Inflammatory macrophage treated with lipopolysaccharide for 4 hours (primary cell): ENCODE data around the gene ADGRF3.
"Not testable (repeated sequence)": the region's sequence is repeated elsewhere in the genome, so short reads cannot be mapped to it uniquely, and the experiment has no call there.

Source experiments
- DNase-seq: peaks from one replicate; pipeline ENCODE4 v3.0.0-alpha.2; 2020

The ADGRF3 gene

DNA sequence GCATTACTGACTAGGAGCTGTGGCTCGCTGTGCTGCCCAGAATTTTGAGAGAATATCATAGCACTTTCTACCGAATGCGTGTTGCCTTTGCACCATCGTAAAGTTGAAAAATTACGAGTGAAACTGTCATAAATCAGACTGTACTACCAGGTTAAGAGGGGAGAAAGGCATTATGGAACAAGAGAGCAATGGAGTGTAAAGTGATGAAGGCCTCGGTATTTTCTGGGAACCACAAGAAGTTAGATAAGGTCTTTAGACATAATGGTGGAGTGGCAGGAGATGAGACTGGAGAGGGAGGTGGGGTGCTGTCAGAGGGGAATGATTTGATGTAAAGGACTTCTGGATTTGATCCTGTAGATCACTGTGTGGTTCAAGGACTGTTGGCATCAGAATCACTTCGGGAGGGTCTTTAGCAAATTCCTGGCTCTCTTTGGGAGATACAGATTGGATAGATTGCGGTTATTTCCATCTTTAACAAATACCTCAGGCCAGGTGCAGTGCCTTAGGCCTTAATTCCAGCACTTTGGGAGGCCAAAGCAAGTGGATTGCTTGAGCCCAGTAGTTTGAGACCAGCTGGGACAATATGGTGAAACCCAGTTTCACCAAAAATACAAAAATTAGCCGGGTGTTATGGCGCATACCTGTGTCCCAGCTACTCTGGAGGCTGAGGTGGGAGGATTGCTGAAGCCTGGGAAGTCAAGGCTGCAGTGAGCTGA lies 4.9 kb upstream of the ADGRF3 start:
- no peak for DNase-seq

DNA sequence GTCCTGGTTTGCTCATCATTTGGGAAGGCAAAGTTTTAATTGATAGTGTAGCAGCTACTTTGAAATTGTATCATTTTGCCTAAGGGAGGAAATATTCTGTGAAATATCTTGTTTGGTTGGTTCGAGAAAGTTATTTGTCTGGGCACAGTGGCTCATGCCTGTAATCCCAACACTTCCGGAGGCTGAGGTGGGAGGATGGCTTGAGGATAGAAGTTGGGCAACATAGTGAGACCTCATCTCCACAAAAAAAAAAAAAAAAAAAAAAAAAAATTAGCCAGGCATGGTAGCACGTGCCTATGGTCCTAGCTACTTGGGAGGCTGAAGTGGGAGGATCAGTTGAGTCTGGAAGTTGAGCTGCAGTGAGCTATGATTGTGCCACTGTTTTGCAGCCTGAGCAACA lies 3.1 kb upstream of the ADGRF3 start:
- DNase-seq = no peak

DNA sequence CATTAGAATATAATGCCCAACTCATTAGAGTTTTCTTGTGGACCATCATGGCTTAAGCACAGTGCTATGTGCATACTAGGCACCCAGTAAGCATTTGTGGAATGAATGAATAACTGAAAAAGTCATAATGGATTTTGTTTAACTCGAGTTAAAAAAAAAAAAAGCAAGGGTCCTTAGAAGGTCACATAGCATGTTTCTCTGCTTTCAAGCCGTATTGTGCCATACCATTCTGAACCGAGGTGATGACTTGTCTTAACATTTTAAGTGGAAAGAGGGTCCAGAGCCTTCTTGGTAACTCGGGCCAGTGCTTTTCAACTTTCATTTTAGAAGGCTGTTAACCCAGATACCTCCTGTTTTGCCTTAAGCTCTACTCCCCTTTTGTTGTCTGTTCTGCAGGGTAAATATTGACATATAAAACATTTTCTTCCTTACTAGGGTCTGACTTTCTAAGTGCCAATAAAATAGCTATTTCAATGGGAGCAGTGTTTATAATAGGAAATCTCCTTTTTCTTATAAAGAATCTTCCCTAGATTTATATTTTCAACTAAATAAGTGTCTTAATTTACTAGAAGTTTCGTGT lies 787 bp upstream of the ADGRF3 start:
- DNase-seq = no peak

DNA sequence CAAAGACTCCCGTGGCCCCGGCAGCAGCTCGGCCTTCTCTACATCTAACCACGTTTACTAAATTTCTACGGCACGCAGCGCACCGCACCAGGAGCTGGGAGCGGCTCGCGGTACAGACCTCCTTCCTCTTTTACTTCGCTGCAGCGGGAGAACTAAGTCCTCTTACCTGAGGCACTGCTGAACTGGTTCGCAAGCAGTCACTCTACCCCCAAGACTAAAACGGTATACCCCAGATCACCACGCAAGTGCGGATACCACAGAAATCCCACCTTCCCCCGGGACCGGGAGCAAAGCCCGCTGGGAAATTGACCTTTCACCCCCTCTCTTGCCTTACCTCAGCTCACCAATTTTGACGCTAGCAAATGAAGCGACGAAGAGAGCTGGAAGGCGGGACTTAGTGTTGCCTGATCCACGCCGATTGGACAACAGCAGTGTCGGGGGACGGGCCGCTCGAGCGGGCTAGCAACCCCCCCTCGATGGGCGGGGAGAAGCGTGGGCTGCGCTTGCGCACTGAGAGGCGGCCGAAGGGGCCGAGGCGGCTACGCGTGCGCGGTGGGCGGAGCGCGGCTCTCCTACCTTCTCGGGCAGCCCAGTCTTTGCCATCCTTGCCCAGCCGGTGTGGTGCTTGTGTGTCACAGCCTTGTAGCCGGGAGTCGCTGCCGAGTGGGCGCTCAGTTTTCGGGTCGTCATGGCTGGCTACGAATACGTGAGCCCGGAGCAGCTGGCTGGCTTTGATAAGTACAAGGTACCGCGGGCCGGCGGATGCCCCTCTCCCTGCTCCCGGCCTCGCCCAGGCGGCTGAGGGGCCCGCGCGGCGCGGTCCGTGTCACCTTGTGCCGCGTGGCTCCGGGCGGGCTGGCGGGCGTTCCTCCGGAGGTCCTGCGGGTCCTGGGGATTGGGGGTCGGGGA lies 790 bp downstream of the ADGRF3 start, which contains the start of gene SELENOI:
SELENOI (plus strand) TSS at position 599 of the 909 bp plus-strand sequence; CDS start at position 689, 90 bp downstream.
- DNase-seq = peak; percentile 99

DNA sequence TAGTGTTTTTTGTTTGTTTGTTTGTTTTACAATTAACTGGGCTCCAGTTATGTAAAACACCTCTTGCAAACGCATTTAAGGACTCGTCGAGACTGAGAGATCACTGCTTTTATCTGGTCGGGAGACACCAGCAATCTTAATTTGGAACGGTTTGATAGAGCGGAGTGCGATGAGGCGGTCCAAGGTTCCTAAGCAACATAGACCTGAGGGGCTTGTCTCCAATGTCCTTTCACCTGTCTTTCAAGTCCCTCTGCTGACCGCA lies 1.4 kb downstream of the ADGRF3 start:
- no peak for DNase-seq

DNA sequence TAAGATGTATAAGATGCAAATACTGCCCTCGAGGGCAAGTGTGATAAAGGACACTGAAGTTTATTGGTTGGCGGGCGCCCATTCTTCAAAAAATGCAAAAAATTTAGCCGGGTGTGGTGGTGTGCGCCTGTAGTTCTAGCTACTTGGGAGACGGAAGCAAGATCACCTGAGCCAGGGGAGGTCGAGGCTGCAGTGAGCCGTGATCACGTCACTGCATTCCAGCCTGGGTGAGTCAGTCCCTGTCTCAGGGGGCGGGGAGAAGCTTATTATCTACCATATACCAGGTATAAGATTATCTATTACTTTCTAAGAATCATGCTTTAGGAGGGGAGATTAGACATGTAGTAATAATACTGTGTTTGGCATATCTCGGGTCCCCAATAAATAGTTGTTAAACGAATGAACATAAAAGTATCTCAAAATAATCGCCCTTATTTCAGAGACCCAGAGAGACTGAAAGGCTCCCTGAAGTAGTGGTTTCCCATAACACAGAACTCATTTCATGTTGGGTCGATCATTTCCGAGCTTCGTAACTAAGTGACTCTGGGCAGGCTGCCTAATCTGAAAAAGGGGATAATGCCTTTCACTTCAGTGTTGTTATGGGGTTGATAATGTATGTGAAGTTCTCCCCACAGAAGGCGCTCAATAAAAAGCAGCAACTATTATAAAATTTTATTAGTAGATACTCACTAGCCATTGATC lies 1.9 kb downstream of the ADGRF3 start:
- DNase-seq = no peak

DNA sequence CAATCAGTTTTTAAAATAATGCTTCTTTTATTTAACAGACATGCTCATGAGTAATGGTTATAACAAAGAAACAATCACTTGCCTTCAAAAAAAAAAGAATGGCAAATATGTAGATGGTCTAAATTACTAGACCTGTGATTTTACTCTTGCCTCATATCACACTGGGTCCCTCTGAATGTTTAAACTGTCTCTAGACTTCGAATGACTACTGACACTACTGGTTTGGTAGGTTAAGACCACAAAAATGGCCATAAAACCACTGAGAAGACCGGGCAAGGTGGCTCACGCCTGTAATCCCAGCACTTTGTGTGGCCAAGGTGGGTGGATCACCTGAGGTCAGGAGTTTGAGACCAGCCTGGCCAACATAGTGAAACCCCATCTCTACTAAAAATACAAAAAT lies 5.8 kb downstream of the ADGRF3 start:
- DNase-seq = no peak

DNA sequence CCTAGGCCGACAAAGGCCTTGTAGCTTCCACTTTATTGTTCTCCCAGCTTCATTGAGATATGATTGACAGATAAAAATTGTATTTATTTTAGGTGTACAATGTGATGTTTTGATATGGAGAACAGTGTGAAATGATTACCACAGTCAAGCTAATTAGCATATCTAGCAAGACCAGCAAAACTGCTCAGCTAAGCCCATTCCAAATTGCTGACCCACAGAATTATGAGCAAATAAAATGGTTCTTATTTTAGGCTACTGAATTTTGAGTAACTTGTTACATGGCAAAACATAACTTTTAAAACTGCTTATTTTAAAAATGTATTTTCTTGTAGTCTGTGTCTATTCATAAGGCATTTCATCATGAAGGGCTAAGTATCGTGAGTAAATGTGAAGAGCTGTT lies 9.3 kb downstream of the ADGRF3 start:
- DNase-seq = no peak

DNA sequence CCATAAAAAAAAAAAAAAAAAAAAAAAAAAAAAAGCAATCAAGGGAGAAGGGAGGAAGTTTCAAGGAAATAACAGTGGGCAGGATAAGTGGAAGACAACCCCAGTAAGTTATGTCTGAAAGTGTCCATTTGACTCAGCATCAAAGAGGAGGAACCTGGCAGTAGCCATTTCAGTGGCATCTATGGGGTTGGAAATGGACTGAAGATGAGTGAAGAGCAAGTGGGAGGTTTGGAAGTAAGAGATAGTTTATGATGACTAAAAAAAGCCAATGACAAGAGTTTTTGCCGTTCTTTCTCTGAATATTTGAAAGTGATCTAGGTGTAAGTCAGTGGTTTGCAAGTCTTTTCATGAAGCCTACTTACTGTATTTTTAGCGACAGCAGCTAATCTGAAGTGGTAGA lies 9.9 kb downstream of the ADGRF3 start:
- DNase-seq = no peak

DNA sequence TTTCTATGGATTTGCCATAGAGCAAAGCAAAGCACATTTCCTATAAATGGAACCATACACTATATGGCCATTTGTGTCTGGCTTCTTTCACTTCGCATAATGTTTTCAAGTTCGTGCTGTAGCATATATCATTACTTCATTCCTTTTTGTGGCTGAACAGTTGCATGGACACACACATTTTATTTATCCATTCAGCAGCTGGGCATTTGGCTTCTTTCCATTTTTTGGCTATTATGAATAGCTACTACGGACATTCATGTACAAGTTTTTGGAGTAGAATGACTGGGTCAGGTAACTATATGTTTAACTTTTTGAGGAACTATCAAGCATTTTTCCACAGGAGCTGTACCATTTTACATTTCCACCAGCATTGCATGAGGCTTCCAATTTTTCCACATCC lies 11.4 kb downstream of the ADGRF3 start:
- DNase-seq = no peak

DNA sequence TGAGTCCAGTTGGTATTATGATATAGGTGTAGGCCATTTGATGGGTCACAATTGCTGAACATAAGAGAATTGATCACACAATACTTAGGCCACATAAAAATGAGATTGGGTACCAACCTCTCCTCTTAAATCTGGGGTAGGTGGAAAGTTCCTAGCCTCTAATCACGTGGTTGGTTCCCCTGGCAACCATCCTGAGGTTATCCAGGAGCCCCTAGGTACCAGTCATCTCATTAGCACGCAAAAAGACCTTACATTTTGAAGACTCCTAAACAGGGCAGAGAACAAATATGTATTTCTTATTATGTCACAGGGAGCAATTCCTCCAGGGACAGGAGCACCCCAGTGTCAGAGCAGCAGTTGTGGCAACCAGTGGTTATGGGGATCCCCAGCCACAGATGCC lies 13.3 kb downstream of the ADGRF3 start:
- no peak for DNase-seq

DNA sequence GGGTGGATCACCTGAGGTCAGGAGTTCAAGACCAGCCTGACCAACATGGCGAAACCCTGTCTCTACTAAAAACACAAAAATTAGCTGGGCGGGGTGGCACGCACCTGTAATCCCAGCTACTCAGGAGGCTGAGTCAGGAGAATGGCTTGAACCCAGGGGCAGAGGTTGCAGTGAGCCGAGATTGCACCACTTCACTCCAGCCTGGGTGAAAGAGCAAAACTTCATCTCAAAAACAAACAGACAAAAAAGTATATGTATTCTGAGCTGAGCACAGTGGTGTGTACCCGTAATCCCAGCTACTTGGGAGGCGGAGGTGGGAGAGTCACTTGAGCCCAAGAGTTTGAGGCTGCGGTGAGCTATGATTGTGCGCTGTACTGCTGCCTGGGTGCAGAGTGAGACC lies 15.3 kb downstream of the ADGRF3 start:
- not testable (repeated sequence) for DNase-seq

DNA sequence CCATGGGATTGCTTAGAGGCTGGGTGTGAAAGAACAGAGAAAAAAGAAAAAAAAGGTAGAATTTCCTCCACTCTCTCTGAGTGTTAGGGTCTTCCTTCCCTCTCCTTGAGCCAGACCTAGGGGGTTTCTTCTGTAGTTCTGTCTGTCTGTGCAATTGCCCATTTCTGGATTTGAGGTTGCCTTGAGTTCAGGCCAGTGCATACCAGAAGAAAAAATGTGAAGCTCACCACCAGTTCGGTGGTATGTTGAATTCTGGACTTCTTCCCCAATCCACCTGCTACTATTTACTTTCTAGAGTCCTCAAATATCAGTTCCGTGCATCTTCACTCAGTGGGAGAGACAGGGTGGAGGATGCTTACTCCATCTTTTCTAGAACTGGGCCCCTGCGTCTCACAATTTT lies 16.0 kb downstream of the ADGRF3 start:
- DNase-seq = no peak

DNA sequence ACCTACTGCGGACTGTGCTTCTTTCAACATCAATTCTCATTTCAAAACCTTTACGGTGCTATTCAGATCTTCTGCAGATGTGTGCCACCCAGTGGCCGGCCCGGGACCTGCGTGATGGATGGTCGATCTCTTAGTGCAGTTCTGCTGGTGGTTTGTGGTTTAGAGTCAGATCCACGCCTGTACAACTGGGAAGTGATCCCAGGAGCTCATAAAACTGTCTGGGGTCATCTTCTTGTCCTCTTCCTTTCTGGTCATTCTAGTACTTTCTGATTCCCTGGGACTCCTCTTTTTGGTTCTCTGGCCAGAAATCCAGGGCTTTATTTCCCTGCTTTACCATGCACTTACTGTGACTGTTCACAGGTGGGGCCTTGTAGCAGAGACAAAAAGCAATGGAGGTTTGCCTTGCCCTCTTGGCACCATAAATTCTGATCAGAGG lies 16.5 kb downstream of the ADGRF3 start:
- peak; percentile 92 for DNase-seq

DNA sequence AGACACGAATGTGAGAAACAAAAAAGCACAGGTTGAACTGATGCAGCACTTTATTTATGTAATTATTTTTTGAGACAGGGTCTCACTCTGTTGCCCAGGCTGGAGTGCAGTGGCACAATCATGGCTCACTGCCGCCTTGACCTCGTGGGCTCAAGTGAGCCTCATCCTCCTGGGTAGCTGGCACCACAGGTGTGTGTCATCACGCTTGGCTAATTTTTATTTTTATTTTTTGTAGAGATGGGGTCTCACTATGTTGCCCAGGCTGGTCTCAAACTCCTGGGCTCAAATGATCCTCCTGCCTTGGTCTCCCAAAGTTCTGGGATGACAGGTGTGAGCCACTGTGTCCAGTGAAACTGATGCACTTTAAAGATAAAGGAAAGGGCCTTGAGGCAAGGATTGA lies 17.5 kb downstream of the ADGRF3 start:
- not testable (repeated sequence) for DNase-seq

DNA sequence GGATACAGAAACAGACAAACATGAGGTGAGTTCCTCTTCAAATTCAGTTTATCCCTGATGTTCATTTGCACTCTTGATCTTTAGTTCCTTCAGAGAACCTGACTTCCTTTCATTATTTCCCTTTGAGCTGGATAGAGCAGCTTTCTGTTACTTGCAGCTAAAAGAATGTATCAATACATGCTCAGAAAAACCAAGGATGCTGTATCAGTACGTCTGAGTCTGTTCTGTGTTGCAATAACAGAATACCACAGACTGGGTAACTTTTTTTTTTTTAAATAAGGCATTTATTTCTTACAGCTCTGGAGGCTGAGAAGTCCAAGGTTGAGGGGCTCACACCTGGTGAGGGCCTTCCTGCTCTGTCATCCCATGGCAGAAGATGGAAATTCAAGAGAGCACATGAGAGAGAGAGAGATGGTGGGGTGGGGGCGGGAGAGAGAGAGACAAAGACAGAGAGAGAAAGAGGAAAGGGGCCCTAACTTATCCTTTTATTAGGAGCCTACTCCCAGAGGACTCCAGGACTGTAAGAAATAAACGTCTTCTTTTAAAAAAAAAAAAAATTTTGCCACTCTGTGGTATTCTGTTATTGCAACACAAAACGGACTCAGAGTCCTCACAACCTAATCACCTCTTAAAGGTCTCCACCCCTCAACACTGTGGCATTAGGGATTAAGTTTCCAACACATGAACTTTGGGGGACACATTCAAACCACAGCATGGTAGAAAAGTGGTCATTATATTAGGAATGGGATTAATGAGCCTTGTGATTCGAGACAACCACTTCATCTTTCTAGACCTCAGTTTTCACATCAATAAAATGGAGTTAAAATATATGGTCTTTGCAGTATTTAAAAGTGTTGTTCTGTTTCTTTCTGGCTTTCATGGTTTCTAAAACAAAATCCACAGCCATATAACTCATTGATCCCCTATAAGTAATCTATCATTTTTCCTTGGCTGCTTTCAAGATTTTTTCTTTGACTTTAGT lies 19.0 kb downstream of the ADGRF3 start:
- DNase-seq = peak; percentile 19

DNA sequence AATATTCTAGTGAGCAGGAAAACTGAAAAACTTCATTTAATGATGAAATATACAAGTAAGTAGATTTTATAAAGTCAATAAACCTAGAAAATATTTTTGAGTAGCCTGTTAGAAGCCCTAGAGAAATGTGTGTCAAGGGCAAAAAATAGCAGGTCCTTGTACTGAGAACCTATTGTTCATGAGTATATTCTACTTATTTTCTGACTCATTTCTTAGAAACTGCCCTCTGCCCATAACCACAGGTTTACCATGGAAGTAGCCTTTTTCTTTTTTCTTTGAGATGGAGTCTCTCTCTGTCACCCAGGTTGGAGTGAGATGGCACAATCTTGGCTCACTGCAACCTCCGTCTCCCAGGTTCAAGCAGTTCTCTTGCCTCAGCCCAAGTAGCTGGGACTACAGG lies 20.1 kb downstream of the ADGRF3 start:
- no peak for DNase-seq

DNA sequence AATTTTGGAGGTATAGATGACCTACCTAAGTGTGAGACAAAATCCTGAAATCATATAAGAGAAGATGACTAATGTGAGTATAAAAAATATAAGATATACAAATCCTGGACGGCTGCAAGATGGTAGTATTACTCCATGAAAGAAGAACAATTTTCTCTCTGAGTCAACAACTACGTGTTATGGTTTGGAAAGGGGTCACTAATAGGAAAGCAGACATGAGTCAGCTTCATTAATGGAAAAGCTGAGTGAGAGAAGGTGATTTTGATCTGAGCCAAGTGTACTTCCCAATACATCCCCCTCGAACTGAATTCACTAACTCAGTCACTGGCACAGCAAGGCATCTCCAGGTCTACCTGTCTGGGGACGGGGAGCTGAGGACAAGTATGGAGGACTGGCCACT lies 20.7 kb downstream of the ADGRF3 start:
- no peak for DNase-seq

DNA sequence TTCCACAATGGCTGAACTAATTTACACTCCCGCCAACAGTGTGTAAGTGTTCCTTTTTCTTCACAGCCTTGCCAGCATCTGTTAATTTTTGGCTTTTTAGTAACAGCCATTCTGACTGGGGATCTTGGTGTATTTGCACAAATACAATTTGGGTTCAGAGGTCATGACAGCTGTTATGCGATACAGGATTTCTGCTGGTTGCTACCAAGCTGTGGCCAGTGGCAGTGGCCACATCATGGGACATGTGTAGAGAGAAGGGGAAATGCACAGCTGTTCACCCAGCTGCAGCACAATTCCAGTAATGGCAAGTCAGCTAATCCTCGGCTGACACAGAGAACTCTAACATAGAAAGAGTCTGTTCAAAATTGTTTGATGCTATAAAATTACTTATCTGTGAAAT lies 21.7 kb downstream of the ADGRF3 start:
- no peak for DNase-seq

DNA sequence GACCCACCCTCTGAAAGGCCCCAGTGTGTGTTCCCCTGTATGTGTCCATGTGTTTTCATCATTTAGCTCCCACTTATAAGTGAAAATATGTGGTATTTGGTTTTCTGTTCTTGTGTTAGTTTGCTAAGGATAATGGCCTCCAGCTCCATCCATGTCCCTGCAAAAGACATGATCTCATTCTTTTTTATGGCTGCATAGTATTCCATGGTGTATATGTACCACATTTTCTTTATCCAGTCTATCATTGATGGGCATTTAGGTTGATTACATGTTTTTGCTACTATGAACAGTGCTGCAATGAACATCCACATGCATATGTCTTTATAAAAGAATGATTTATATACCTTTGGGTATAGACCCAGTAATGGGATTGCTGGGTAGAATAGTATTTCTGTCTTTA lies 22.1 kb downstream of the ADGRF3 start:
- DNase-seq = not testable (repeated sequence)

DNA sequence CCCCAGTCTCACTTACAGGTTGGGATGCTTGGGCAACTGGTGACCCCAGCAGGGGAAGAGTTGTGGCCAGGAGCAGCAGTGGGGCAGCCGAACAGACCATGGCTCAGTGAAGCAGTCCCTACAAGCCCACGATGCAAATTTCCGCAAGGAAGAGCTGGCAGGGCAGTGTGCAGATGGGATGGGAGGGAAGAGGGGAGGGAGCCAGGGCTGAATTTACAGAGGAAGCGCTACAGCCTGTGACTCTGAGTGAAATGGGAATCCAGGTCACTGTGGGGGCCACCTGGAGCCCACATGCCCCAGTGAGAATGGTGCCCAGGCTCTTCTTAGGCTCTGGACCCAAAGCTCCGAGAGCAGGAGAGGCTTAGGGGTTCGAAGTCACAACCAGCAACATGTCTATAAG lies 27.6 kb downstream of the ADGRF3 start:
- DNase-seq = no peak
